MM.1S (cell line): ENCODE measurements around the gene ARHGEF12.

Experiments
- EZH2 ChIP-seq: fragments of 300-600 bp; sonication (generic); optimal IDR thresholded peaks from 2 replicates; pipeline ENCODE3; 2017; ENCODE audit warnings: low read depth, mild to moderate bottlenecking, antibody characterized with exemption, low read length, mixed read lengths
- EZH2phosphoT487 ChIP-seq: fragments of 300-600 bp; sonication (generic); IDR thresholded peaks from 2 replicates; pipeline ENCODE4 v1.6.1; 2018; ENCODE audit warnings: antibody characterized with exemption, low read length
- TF ChIP-seq, protein P1 (sequence below): fragments of 300-600 bp; sonication (generic); IDR thresholded peaks from 2 replicates; pipeline ENCODE4 v1.5.1; 2016; ENCODE audit warnings: antibody characterized with exemption, low read length, mixed read lengths

- TF ChIP-seq, protein P1, sequence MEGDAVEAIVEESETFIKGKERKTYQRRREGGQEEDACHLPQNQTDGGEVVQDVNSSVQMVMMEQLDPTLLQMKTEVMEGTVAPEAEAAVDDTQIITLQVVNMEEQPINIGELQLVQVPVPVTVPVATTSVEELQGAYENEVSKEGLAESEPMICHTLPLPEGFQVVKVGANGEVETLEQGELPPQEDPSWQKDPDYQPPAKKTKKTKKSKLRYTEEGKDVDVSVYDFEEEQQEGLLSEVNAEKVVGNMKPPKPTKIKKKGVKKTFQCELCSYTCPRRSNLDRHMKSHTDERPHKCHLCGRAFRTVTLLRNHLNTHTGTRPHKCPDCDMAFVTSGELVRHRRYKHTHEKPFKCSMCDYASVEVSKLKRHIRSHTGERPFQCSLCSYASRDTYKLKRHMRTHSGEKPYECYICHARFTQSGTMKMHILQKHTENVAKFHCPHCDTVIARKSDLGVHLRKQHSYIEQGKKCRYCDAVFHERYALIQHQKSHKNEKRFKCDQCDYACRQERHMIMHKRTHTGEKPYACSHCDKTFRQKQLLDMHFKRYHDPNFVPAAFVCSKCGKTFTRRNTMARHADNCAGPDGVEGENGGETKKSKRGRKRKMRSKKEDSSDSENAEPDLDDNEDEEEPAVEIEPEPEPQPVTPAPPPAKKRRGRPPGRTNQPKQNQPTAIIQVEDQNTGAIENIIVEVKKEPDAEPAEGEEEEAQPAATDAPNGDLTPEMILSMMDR, result no peak
- TF ChIP-seq EZH2phosphoT487 (no peak), EZH2 (no peak)
Measured at GRCh38 chr11:120358729-120359128, 22.5 kb downstream of the ARHGEF12 start.
